Measurements from ENCODE around the gene PDGFA.

The PDGFA gene

GRCh38 chr7:471866-472639 lies 47.6 kb downstream of the PDGFA start:
- peak; percentile 97 for DNase-seq

GRCh38 chr7:471191-471865 lies 48.3 kb downstream of the PDGFA start:
- DNase-seq: no peak

- no peak for DNase-seq
Measured at GRCh38 chr7:469563-469961, 50.1 kb downstream of the PDGFA start.

- DNase-seq: peak; percentile 62
Measured at GRCh38 chr7:468681-469562, 50.7 kb downstream of the PDGFA start.

GRCh38 chr7:467856-468545 lies 51.6 kb downstream of the PDGFA start:
- no peak for DNase-seq

GRCh38 chr7:467393-467828 lies 52.2 kb downstream of the PDGFA start:
- no peak for DNase-seq

GRCh38 chr7:466465-467191 lies 53.0 kb downstream of the PDGFA start:
- no peak for DNase-seq

GRCh38 chr7:465710-466400 lies 53.8 kb downstream of the PDGFA start:
- DNase-seq: no peak

GRCh38 chr7:464454-465401 lies 54.9 kb downstream of the PDGFA start:
- peak; percentile 38 for DNase-seq

- no peak for DNase-seq
Measured at GRCh38 chr7:463817-464453, 55.7 kb downstream of the PDGFA start.

GRCh38 chr7:463362-463781 lies 56.3 kb downstream of the PDGFA start:
- DNase-seq: no peak

GRCh38 chr7:462173-463103 lies 57.2 kb downstream of the PDGFA start:
- DNase-seq: no peak

- DNase-seq: peak; percentile 48
Measured at GRCh38 chr7:461453-462172, 58.0 kb downstream of the PDGFA start.

GRCh38 chr7:461117-461452 lies 58.6 kb downstream of the PDGFA start:
- DNase-seq: no peak

GRCh38 chr7:460374-461116 lies 59.1 kb downstream of the PDGFA start:
- peak; percentile 54 for DNase-seq

- no peak for DNase-seq
Measured at GRCh38 chr7:459584-460373, 59.9 kb downstream of the PDGFA start.
